HepG2 (cell line): ENCODE measurements around the gene GRIFIN. TPM values are rescaled to one million over a fixed set of nuclear protein-coding genes. Genes with fewer than 3 reads are reported as not detected.
A peak's percentile ranks its signal among the peaks of the same experiment; 100 is the strongest.

Experiments
- ATAC-seq: fragments of 200-7000 bp; cut with Tn5 transposase; 3 replicates; pipeline ENCODE4 v1.9.1; 2020; ENCODE audit warnings: mild to moderate bottlenecking, moderate library complexity
- BruUV-seq: library from RNA; stranded (reverse); fragments of 400-500 nt; replicated peaks from 2 replicates; lab custom pipeline; 2021; lab: Mats Ljungman, UMichigan
- CTCF ChIA-PET: fragments of 300-600 bp; formaldehyde crosslinking; extraction: SDS; loops from one replicate; lab custom pipeline; 2021; ENCODE audit warnings: low total read pairs, inconsistent platforms, low intra/inter-chr PET ratio; lab: Yijun Ruan, JAX
- POLR2A ChIA-PET: fragments of 350-600 bp; sonication (Branson Sonifier 250); formaldehyde crosslinking; loops from one replicate; lab custom pipeline; 2020; ENCODE audit warnings: antibody characterized with exemption, inconsistent platforms; lab: Yijun Ruan, JAX
- DNase-seq: peaks from one replicate; pipeline ENCODE4 v3.0.0-alpha.2; 2015; ENCODE audit warnings: low spot score
- FAIRE-seq: peaks from 3 replicates; lab custom pipeline; 2011; peaks lifted over from hg19 to GRCh38; lab: Jason Lieb, UNC
- H2AFZ ChIP-seq: one replicate; pipeline ENCODE4 v1.6.1; 2011; ENCODE audit warnings: low read length, inconsistent platforms
- H3K27ac ChIP-seq: fragments of 300-600 bp; 3 replicates; pipeline ENCODE4 v1.8.0; 2011; ENCODE audit warnings: mixed run types, mild to moderate bottlenecking, mixed read lengths, low read length, inconsistent platforms; ENCODE audit not compliant: insufficient read depth; ENCODE audit errors: extremely low read length
- H3K27me3 ChIP-seq, 2 experiments: fragments of 200-600 bp in 1 of 2; 2 replicates in 1 of 2; 3 replicates in 1 of 2; pipeline versions ENCODE4 v1.6.0 to v1.8.0; 2011; ENCODE audit warnings: low read length in 2 of 2, mild to moderate bottlenecking in 2 of 2, moderate library complexity in 2 of 2, inconsistent platforms in 1 of 2; ENCODE audit not compliant: insufficient read depth in 2 of 2, control insufficient read depth in 1 of 2
- H3K36me3 ChIP-seq, 2 experiments: fragments of 200-600 bp in 1 of 2; replicated peaks in 1 of 2; 2 replicates in 1 of 2; 3 replicates in 1 of 2; pipeline versions ENCODE4 v1.5.1 to v1.8.0; 2011; ENCODE audit warnings: low read length in 2 of 2, inconsistent platforms in 1 of 2; ENCODE audit not compliant: insufficient read depth in 2 of 2, control insufficient read depth in 1 of 2
- H3K4me1 ChIP-seq: 2 replicates; pipeline ENCODE4 v1.5.1; 2012; ENCODE audit warnings: low read length, inconsistent platforms; ENCODE audit not compliant: insufficient read depth
- H3K4me2 ChIP-seq: 2 replicates; pipeline ENCODE4 v1.6.0; 2011; ENCODE audit warnings: low read depth, low read length, inconsistent platforms
- H3K4me3 ChIP-seq, 3 experiments: fragments of 200-600 bp in 1 of 3; sonication (generic), shearing (Covaris generic) in 1 of 3; replicated peaks in 1 of 3; 2 replicates each; pipeline ENCODE4 v1.5.1; 2011 to 2016; ENCODE audit warnings: low read length in 3 of 3, inconsistent platforms in 2 of 3, low read depth in 2 of 3, mild to moderate bottlenecking in 2 of 3, control low read depth in 1 of 3, mixed read lengths in 1 of 3; ENCODE audit not compliant: insufficient read depth in 1 of 3
- H3K79me2 ChIP-seq: one replicate; pipeline ENCODE4 v1.6.1; 2011; ENCODE audit warnings: low read length, inconsistent platforms; ENCODE audit not compliant: insufficient read depth
- H3K9ac ChIP-seq: 2 replicates; pipeline ENCODE4 v1.6.0; 2011; ENCODE audit warnings: mild to moderate bottlenecking, low read depth, low read length, inconsistent platforms; ENCODE audit not compliant: insufficient read depth
- H3K9me3 ChIP-seq: 2 replicates; pipeline ENCODE4 v1.5.1; 2012; ENCODE audit warnings: mild to moderate bottlenecking, low read length
- H4K20me1 ChIP-seq: 2 replicates; pipeline ENCODE4 v1.6.0; 2011; ENCODE audit warnings: inconsistent platforms, mild to moderate bottlenecking, low read length, moderate library complexity; ENCODE audit not compliant: insufficient read depth
- AHR ChIP-seq: IDR thresholded peaks from 2 replicates; pipeline ENCODE4 v1.6.1; 2018; ENCODE audit warnings: missing genetic modification reagents, missing compliant biosample characterization
- FOSL1 ChIP-seq: sonication (generic); formaldehyde crosslinking; IDR thresholded peaks from 2 replicates; pipeline ENCODE4 v1.9.0; 2021; ENCODE audit warnings: missing genetic modification reagents, borderline replicate concordance
- GLI4 ChIP-seq: sonication (generic); formaldehyde crosslinking; IDR thresholded peaks from 2 replicates; pipeline ENCODE4 v1.5.1; 2020; ENCODE audit warnings: missing genetic modification reagents, mild to moderate bottlenecking, moderate library complexity, borderline replicate concordance
- GMEB2 ChIP-seq: IDR thresholded peaks from 2 replicates; pipeline ENCODE4 v1.6.1; 2016; ENCODE audit warnings: missing biosample characterization, missing genetic modification reagents, low read depth
- GRHL1 ChIP-seq: sonication (generic); formaldehyde crosslinking; conservative IDR thresholded peaks from 2 replicates; pipeline ENCODE4 v1.8.0; 2022; ENCODE audit warnings: missing genetic modification reagents
- ISL2 ChIP-seq: sonication (generic); formaldehyde crosslinking; IDR thresholded peaks from 2 replicates; pipeline ENCODE4 v1.5.0; 2020; ENCODE audit warnings: missing genetic modification reagents
- JARID2 ChIP-seq: sonication (generic); formaldehyde crosslinking; IDR thresholded peaks from 2 replicates; pipeline ENCODE4 v1.8.1; 2023; ENCODE audit warnings: missing genetic modification reagents, inconsistent platforms; ENCODE audit not compliant: insufficient replicate concordance
- MEIS1 ChIP-seq: sonication (generic); formaldehyde crosslinking; IDR thresholded peaks from 2 replicates; pipeline ENCODE4 v1.9.0; 2021; ENCODE audit warnings: mild to moderate bottlenecking, missing genetic modification reagents, moderate library complexity, borderline replicate concordance
- NCOA2 ChIP-seq: sonication (generic); formaldehyde crosslinking; IDR thresholded peaks from 2 replicates; pipeline ENCODE4 v1.8.0; 2022; ENCODE audit warnings: inconsistent platforms
- NFE2L1 ChIP-seq: sonication (generic); formaldehyde crosslinking; IDR thresholded peaks from 2 replicates; pipeline ENCODE4 v1.4.0; 2020; ENCODE audit warnings: missing genetic modification reagents, mild to moderate bottlenecking, borderline replicate concordance
- RFXAP ChIP-seq: sonication (generic); formaldehyde crosslinking; IDR thresholded peaks from 2 replicates; pipeline ENCODE4 v1.4.0; 2020; ENCODE audit warnings: missing genetic modification reagents, borderline replicate concordance
- SAP130 ChIP-seq: IDR thresholded peaks from 2 replicates; pipeline ENCODE4 v1.6.1; 2016; ENCODE audit warnings: low read depth
- SMAD9 ChIP-seq: sonication (generic); formaldehyde crosslinking; IDR thresholded peaks from 2 replicates; pipeline ENCODE4 v1.5.1; 2020; ENCODE audit warnings: mild to moderate bottlenecking, missing genetic modification reagents
- SMC3 ChIP-seq: IDR thresholded peaks from 2 replicates; pipeline ENCODE4 v1.6.1; 2011; ENCODE audit warnings: low read length, improper control_type of control experiment
- STAG1 ChIP-seq: sonication (generic); formaldehyde crosslinking; IDR thresholded peaks from 2 replicates; pipeline ENCODE4 v1.4.0; 2020; ENCODE audit warnings: missing genetic modification reagents
- ZFAT ChIP-seq: sonication (generic); formaldehyde crosslinking; conservative IDR thresholded peaks from 2 replicates; pipeline ENCODE4 v1.8.1; 2023; ENCODE audit warnings: missing genetic modification reagents, inconsistent platforms
- ZNF329 ChIP-seq: sonication (generic); formaldehyde crosslinking; IDR thresholded peaks from 2 replicates; pipeline ENCODE4 v1.9.0; 2021; ENCODE audit warnings: low read depth, mild to moderate bottlenecking, missing genetic modification reagents
- ZNF367 ChIP-seq: sonication (generic); formaldehyde crosslinking; IDR thresholded peaks from 2 replicates; pipeline ENCODE4 v1.4.0; 2020; ENCODE audit warnings: missing genetic modification reagents, borderline replicate concordance
- ZNF790 ChIP-seq: sonication (generic); formaldehyde crosslinking; IDR thresholded peaks from 2 replicates; pipeline ENCODE4 v1.8.0; 2022; ENCODE audit warnings: missing genetic modification reagents, mild to moderate bottlenecking, borderline replicate concordance
- ZNF839 ChIP-seq: sonication (generic); formaldehyde crosslinking; IDR thresholded peaks from 2 replicates; pipeline ENCODE4 v1.4.0; 2020; ENCODE audit warnings: missing genetic modification reagents, mild to moderate bottlenecking, borderline replicate concordance
- WGBS: methylation state at CpG from one replicate; pipeline ENCODE4 v1.1.6; 2017; ENCODE audit warnings: low lambda C conversion rate; 5-methylcytosine and 5-hydroxymethylcytosine counted together
- in situ Hi-C: cut with HindIII; loops from 2 replicates; pipeline ENCODE4 v1.10.0; 2017; ENCODE audit warnings: low pct_unique_long_range_greater_than_20kb; ENCODE audit not compliant: extremely low pct_ligation_motif_present
- intact Hi-C: fragments of 100-400 bp; cut with micrococcal nuclease; formaldehyde crosslinking; loops from one replicate; pipeline ENCODE4 v1.10.0; 2022; ENCODE audit not compliant: unreplicated experiment
- polyA plus RNA-seq, 8 experiments: library from polyadenylated mRNA; depleted of rRNA in 3 of 8; stranded (reverse) in 7 of 8; unstranded in 1 of 8; fragments of >200 nt; fragmentation: Illumina TruSeq in 4 of 8; extraction: Trizol in 4 of 8; gene quantifications; 2 replicates each; pipeline versions ENCODE4 v1.2.1 to v1.2.3, GENCODE V29; 2011 to 2016; ENCODE audit warnings: low read depth in 4 of 8, missing spikeins in 1 of 8, mixed read lengths in 1 of 8; ENCODE audit not compliant: insufficient read depth in 1 of 8
- total RNA-seq, 5 experiments: library from RNA; depleted of rRNA; stranded (reverse); fragments of >200 nt; fragmentation: Illumina TruSeq; extraction: Trizol; gene quantifications; 2 replicates each; pipeline ENCODE4 v1.2.3, GENCODE V29; 2016; ENCODE audit warnings: low read depth in 1 of 5
- TF ChIP-seq, protein P1 (sequence below): IDR thresholded peaks from 2 replicates; pipeline ENCODE4 v1.6.1; 2016; ENCODE audit warnings: low read depth, control low read depth

GRIFIN gene
- total and polyA plus RNA-seq, 2 of the 13 experiments (the other 11 are each of a cell fraction or from before 2014, with no cell fraction given) = not detected

GRCh38 chr7:2452074-2452507 lies 24.1 kb downstream of the GRIFIN start:
- no peaks in the 10 kb centered on the region for H3K79me2 ChIP-seq
- no CpG with 5 or more reads among the region's 16 CpGs for WGBS
- intact Hi-C loops (loop anchor here (5.0 kb wide), 1 partner anchor 230 kb away; no protein-coding TSS in a partner anchor), in situ Hi-C loops (no loop called here)
- DNase-seq (peak; percentile 20), FAIRE-seq (no peak), ATAC-seq (peak; percentile 58)
- H3K4me1 ChIP-seq = peaks cover 49% of the 10 kb centered on the region
- H3K4me2 ChIP-seq = peak overlapping the region; percentile 100
- H3K9me3 ChIP-seq = no peaks in the 10 kb centered on the region
- no peaks in the 10 kb centered on the region for H3K36me3 ChIP-seq
- H3K27ac ChIP-seq = peak overlapping the region; percentile 51
- POLR2A ChIA-PET = interaction anchor here (1.3 to 1.9 kb wide), 6 partner anchors 18 to 184 kb away, joined by 3 to 22 read pairs (median 3); no protein-coding TSS in a partner anchor
- CTCF ChIA-PET = interaction anchor here (0.8 to 2.5 kb wide), 3 partner anchors 14 to 23 kb away, joined by 3 to 24 read pairs (median 6); no protein-coding TSS in a partner anchor
- no peaks in the 10 kb centered on the region for H4K20me1 ChIP-seq
- no peaks in the 10 kb centered on the region; a peak in 1 of 5 replicates for H3K27me3 ChIP-seq
- no TSS peak for BruUV-seq
- H2AFZ ChIP-seq = peak overlapping the region; percentile 81
- peak overlapping the region; percentile 53 to 76 (median 58) for H3K4me3 ChIP-seq
- peak overlapping the region; percentile 71 for H3K9ac ChIP-seq
- TF ChIP-seq, protein P1, sequence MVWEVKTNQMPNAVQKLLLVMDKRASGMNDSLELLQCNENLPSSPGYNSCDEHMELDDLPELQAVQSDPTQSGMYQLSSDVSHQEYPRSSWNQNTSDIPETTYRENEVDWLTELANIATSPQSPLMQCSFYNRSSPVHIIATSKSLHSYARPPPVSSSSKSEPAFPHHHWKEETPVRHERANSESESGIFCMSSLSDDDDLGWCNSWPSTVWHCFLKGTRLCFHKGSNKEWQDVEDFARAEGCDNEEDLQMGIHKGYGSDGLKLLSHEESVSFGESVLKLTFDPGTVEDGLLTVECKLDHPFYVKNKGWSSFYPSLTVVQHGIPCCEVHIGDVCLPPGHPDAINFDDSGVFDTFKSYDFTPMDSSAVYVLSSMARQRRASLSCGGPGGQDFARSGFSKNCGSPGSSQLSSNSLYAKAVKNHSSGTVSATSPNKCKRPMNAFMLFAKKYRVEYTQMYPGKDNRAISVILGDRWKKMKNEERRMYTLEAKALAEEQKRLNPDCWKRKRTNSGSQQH = 0 out of 2 replicates have a peak, but pooled peaks have one; percentile 3
- TF ChIP-seq ZNF367 (CRISPR knock-in tag) = no peak
- TF ChIP-seq NFE2L1 (CRISPR knock-in tag) = no peak
- no peak for TF ChIP-seq GRHL1 (CRISPR knock-in tag)
- TF ChIP-seq NCOA2 (CRISPR knock-in tag) = no peak
- no peak for TF ChIP-seq ZNF839
- TF ChIP-seq MEIS1 (CRISPR knock-in tag) = 0 out of 2 replicates have a peak, but pooled peaks have one; percentile 2
- TF ChIP-seq ZFAT (CRISPR knock-in tag) = no peak
- TF ChIP-seq GMEB2 = no peak
- no peak for TF ChIP-seq SMC3
- TF ChIP-seq ZNF790 (CRISPR knock-in tag) = no peak
- no peak for TF ChIP-seq AHR (CRISPR knock-in tag)
- TF ChIP-seq JARID2 = no peak
- no peak for TF ChIP-seq FOSL1
- no peak for TF ChIP-seq STAG1
- TF ChIP-seq ZNF329 = no peak
- TF ChIP-seq ISL2 (CRISPR knock-in tag) = no peak
- TF ChIP-seq GLI4 (CRISPR knock-in tag) = 0 out of 2 replicates have a peak, but pooled peaks have one; percentile 42
- no peak for TF ChIP-seq RFXAP (CRISPR knock-in tag)
- no peak for TF ChIP-seq SMAD9
- no peak for TF ChIP-seq SAP130 (CRISPR knock-in tag)
